Endothelial cell of hepatic sinusoid (primary cell): Measurements from ENCODE around the gene RFFL.
"Not testable (repeated sequence)": the region's sequence is repeated elsewhere in the genome, so short reads cannot be mapped to it uniquely, and the experiment has no call there.

Experiments used
- in situ Hi-C: cut with HindIII; loops from 2 replicates; pipeline ENCODE4 v1.10.0; 2017; ENCODE audit warnings: low sequenced_read_pairs

Gene RFFL

GRCh38 chr17:35063514-35064223 lies at the start of gene RFFL:
RFFL (minus strand) TSS chr17:35063707; CDS start chr17:35026553, 37,154 bp downstream.
- in situ Hi-C loops: no loop called here

GRCh38 chr17:35110791-35111190 lies 47.3 kb upstream of the RFFL start:
- in situ Hi-C loops: not testable (repeated sequence)

- in situ Hi-C loops: loop anchor here (5.0 kb wide), 1 partner anchor 88 kb away; no protein-coding TSS in a partner anchor
Measured at GRCh38 chr17:35104844-35105450, 41.4 kb upstream of the RFFL start.

GRCh38 chr17:35103271-35103670 lies 39.8 kb upstream of the RFFL start:
- in situ Hi-C loops: loop anchor here (5.0 kb wide), 1 partner anchor 86 kb away; no protein-coding TSS in a partner anchor

GRCh38 chr17:35101725-35102124 lies 38.2 kb upstream of the RFFL start:
- in situ Hi-C loops: loop anchor here (5.0 kb wide), 1 partner anchor 84 kb away; no protein-coding TSS in a partner anchor

GRCh38 chr17:35101036-35101435 lies 37.5 kb upstream of the RFFL start:
- in situ Hi-C loops: loop anchor here (5.0 kb wide), 1 partner anchor 84 kb away; no protein-coding TSS in a partner anchor

- in situ Hi-C loops: loop anchor here (5.0 kb wide), 1 partner anchor 83 kb away; no protein-coding TSS in a partner anchor
Measured at GRCh38 chr17:35099908-35100307, 36.4 kb upstream of the RFFL start.

- in situ Hi-C loops: no loop called here
Measured at GRCh38 chr17:35097776-35098175, 34.3 kb upstream of the RFFL start.

GRCh38 chr17:35095741-35096140 lies 32.2 kb upstream of the RFFL start:
- in situ Hi-C loops: no loop called here

- in situ Hi-C loops: no loop called here
Measured at GRCh38 chr17:35094902-35095301, 31.4 kb upstream of the RFFL start.

GRCh38 chr17:35090707-35091106 lies 27.2 kb upstream of the RFFL start:
- in situ Hi-C loops: not testable (repeated sequence)

- in situ Hi-C loops: no loop called here
Measured at GRCh38 chr17:35089586-35090296, 26.2 kb upstream of the RFFL start.

- in situ Hi-C loops: no loop called here
Measured at GRCh38 chr17:35088881-35089585, 25.5 kb upstream of the RFFL start.

- in situ Hi-C loops: no loop called here
Measured at GRCh38 chr17:35088356-35088880, 24.9 kb upstream of the RFFL start.

GRCh38 chr17:35087731-35088355 lies 24.3 kb upstream of the RFFL start:
- in situ Hi-C loops: no loop called here

- in situ Hi-C loops: no loop called here
Measured at GRCh38 chr17:35086931-35087573, 23.5 kb upstream of the RFFL start.

- in situ Hi-C loops: no loop called here
Measured at GRCh38 chr17:35086164-35086563, 22.7 kb upstream of the RFFL start.

GRCh38 chr17:35084987-35085386 lies 21.5 kb upstream of the RFFL start:
- in situ Hi-C loops: no loop called here

GRCh38 chr17:35083071-35083470 lies 19.6 kb upstream of the RFFL start:
- in situ Hi-C loops: no loop called here
